ENCODE measurements around the gene PTPRCAP.
"Not testable (repeated sequence)": the region's sequence is repeated elsewhere in the genome, so short reads cannot be mapped to it uniquely, and the experiment has no call there.

DNA sequence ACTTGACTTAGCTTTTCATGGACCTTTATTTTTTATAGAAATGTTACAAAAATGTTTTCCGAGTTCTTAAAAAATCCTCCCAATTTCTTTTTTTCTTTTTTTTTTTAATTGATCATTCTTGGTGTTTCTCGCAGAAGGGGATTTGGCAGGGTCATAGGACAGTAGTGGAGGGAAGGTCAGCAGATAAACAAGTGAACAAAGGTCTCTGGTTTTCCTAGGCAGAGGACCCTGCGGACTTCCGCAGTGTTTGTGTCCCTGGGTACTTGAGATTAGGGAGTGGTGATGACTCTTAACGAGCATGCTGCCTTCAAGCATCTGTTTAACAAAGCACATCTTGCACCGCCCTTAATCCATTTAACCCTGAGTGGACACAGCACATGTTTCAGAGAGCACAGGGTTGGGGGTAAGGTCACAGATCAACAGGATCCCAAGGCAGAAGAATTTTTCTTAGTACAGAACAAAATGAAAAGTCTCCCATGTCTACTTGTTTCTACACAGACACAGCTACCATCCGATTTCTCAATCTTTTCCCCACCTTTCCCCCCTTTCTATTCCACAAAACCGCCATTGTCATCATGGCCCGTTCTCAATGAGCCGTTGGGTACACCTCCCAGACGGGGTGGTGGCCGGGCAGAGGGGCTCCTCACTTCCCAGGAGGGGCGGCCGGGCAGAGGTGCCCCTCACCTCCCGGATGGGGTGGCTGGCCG is 40.0 kb upstream of the PTPRCAP start:
- TF ChIP-seq, protein P1, sequence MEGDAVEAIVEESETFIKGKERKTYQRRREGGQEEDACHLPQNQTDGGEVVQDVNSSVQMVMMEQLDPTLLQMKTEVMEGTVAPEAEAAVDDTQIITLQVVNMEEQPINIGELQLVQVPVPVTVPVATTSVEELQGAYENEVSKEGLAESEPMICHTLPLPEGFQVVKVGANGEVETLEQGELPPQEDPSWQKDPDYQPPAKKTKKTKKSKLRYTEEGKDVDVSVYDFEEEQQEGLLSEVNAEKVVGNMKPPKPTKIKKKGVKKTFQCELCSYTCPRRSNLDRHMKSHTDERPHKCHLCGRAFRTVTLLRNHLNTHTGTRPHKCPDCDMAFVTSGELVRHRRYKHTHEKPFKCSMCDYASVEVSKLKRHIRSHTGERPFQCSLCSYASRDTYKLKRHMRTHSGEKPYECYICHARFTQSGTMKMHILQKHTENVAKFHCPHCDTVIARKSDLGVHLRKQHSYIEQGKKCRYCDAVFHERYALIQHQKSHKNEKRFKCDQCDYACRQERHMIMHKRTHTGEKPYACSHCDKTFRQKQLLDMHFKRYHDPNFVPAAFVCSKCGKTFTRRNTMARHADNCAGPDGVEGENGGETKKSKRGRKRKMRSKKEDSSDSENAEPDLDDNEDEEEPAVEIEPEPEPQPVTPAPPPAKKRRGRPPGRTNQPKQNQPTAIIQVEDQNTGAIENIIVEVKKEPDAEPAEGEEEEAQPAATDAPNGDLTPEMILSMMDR (conservative IDR thresholded peaks at IDR 0.05; ENCODE audit: low read length): not testable (repeated sequence)
- not testable (repeated sequence) for TF ChIP-seq EZH2phosphoT487 (IDR thresholded peaks at IDR 0.05; ENCODE audit: borderline replicate concordance)

All from Loucy (cell line).